Measurements from ENCODE around the gene MT1E.
"Not testable (repeated sequence)": the region's sequence is repeated elsewhere in the genome, so short reads cannot be mapped to it uniquely, and the experiment has no call there.

The MT1E gene

GRCh38 chr16:56615353-56615752 is 10.2 kb upstream of the MT1E start:
- no peaks in the 10 kb centered on the region for H3K36me3 ChIP-seq (ENCODE audit: control insufficient read depth, insufficient read depth, low read length)
- 100% methylated on average over 1 of the region's 3 CpGs for WGBS, 2 experiments (ENCODE audit: insufficient coverage in 2 of 2)
- peaks cover 11% of the 10 kb centered on the region for H3K4me1 ChIP-seq (ENCODE audit: control insufficient read depth, insufficient read depth, low read length, poor library complexity, severe bottlenecking)

GRCh38 chr16:56616608-56617211 is 8.9 kb upstream of the MT1E start:
- Histone ChIP-seq H3K9me3 (ENCODE audit: control insufficient read depth, low read length) (no peaks in the 10 kb centered on the region), H3K27ac (ENCODE audit: low read depth, low read length, severe bottlenecking) (no peak overlapping the region), H3K4me1 (ENCODE audit: control insufficient read depth, insufficient read depth, low read length, poor library complexity, severe bottlenecking) (peaks cover 6% of the 10 kb centered on the region), H3K36me3 (ENCODE audit: control insufficient read depth, insufficient read depth, low read length) (no peaks in the 10 kb centered on the region), H3K4me3 (ENCODE audit: extremely low read depth, insufficient read depth, low read length, poor library complexity, severe bottlenecking) (peak overlapping the region; percentile 22)
- 39 to 43% methylated on average over 17 to 18 of the region's 23 CpGs for WGBS, 2 experiments (ENCODE audit: insufficient coverage in 2 of 2)

More at GRCh38 chr16:56615353-56615752, 10.2 kb upstream of the MT1E start:
- no peak overlapping the region for H3K4me3 ChIP-seq (ENCODE audit: extremely low read depth, insufficient read depth, low read length, poor library complexity, severe bottlenecking)
- H3K9me3 ChIP-seq (ENCODE audit: control insufficient read depth, low read length), result no peaks in the 10 kb centered on the region
- no peak overlapping the region for H3K27ac ChIP-seq (ENCODE audit: low read depth, low read length, severe bottlenecking)

- Histone ChIP-seq H3K9me3 (ENCODE audit: control insufficient read depth, low read length) (no peaks in the 10 kb centered on the region), H3K4me1 (ENCODE audit: control insufficient read depth, insufficient read depth, low read length, poor library complexity, severe bottlenecking) (peaks cover 6% of the 10 kb centered on the region), H3K4me3 (ENCODE audit: extremely low read depth, insufficient read depth, low read length, poor library complexity, severe bottlenecking) (peak overlapping the region; percentile 22), H3K36me3 (ENCODE audit: control insufficient read depth, insufficient read depth, low read length) (no peaks in the 10 kb centered on the region), H3K27ac (ENCODE audit: low read depth, low read length, severe bottlenecking) (no peak overlapping the region)
- 11 to 13% methylated on average over 22 to 25 of the region's 41 CpGs for WGBS, 2 experiments (ENCODE audit: insufficient coverage in 2 of 2)
Measured at GRCh38 chr16:56617212-56618085, 8.1 kb upstream of the MT1E start.

GRCh38 chr16:56618138-56618537 is 7.4 kb upstream of the MT1E start:
- H3K9me3 ChIP-seq (ENCODE audit: control insufficient read depth, low read length), result no peaks in the 10 kb centered on the region
- H3K4me3 ChIP-seq (ENCODE audit: extremely low read depth, insufficient read depth, low read length, poor library complexity, severe bottlenecking), result no peak overlapping the region
- no peak overlapping the region for H3K27ac ChIP-seq (ENCODE audit: low read depth, low read length, severe bottlenecking)
- WGBS, 2 experiments (ENCODE audit: insufficient coverage in 2 of 2), result 41 to 50% methylated on average over 5 to 6 of the region's 6 CpGs
- peaks cover 6% of the 10 kb centered on the region for H3K4me1 ChIP-seq (ENCODE audit: control insufficient read depth, insufficient read depth, low read length, poor library complexity, severe bottlenecking)
- no peaks in the 10 kb centered on the region for H3K36me3 ChIP-seq (ENCODE audit: control insufficient read depth, insufficient read depth, low read length)

GRCh38 chr16:56620339-56620897 is 5.2 kb upstream of the MT1E start:
- 67 to 84% methylated on average over 4 to 6 of the region's 8 CpGs for WGBS, 2 experiments (ENCODE audit: insufficient coverage in 2 of 2)
- Histone ChIP-seq H3K4me1 (ENCODE audit: control insufficient read depth, insufficient read depth, low read length, poor library complexity, severe bottlenecking) (peaks cover 6% of the 10 kb centered on the region), H3K27ac (ENCODE audit: low read depth, low read length, severe bottlenecking) (no peak overlapping the region), H3K36me3 (ENCODE audit: control insufficient read depth, insufficient read depth, low read length) (no peaks in the 10 kb centered on the region), H3K4me3 (ENCODE audit: extremely low read depth, insufficient read depth, low read length, poor library complexity, severe bottlenecking) (no peak overlapping the region), H3K9me3 (ENCODE audit: control insufficient read depth, low read length) (no peaks in the 10 kb centered on the region)

GRCh38 chr16:56621665-56622445 is 3.7 kb upstream of the MT1E start:
- H3K36me3 ChIP-seq (ENCODE audit: control insufficient read depth, insufficient read depth, low read length); H3K4me1 ChIP-seq (ENCODE audit: control insufficient read depth, insufficient read depth, low read length, poor library complexity, severe bottlenecking); H3K4me3 ChIP-seq (ENCODE audit: extremely low read depth, insufficient read depth, low read length, poor library complexity, severe bottlenecking); H3K9me3 ChIP-seq (ENCODE audit: control insufficient read depth, low read length); H3K27ac ChIP-seq (ENCODE audit: low read depth, low read length, severe bottlenecking): not testable (repeated sequence)
- 49 to 58% methylated on average over 4 of the region's 4 CpGs for WGBS, 2 experiments (ENCODE audit: insufficient coverage in 2 of 2)

- 88 to 92% methylated on average over 4 to 5 of the region's 5 CpGs for WGBS, 2 experiments (ENCODE audit: insufficient coverage in 2 of 2)
- not testable (repeated sequence) for H3K27ac ChIP-seq (ENCODE audit: low read depth, low read length, severe bottlenecking); H3K9me3 ChIP-seq (ENCODE audit: control insufficient read depth, low read length); H3K4me3 ChIP-seq (ENCODE audit: extremely low read depth, insufficient read depth, low read length, poor library complexity, severe bottlenecking); H3K4me1 ChIP-seq (ENCODE audit: control insufficient read depth, insufficient read depth, low read length, poor library complexity, severe bottlenecking); H3K36me3 ChIP-seq (ENCODE audit: control insufficient read depth, insufficient read depth, low read length)
Measured at GRCh38 chr16:56623184-56623583, 2.4 kb upstream of the MT1E start.

- WGBS, 2 experiments (ENCODE audit: insufficient coverage in 2 of 2), result 50 to 83% methylated on average over 1 of the region's 2 CpGs
- H3K4me1 ChIP-seq (ENCODE audit: control insufficient read depth, insufficient read depth, low read length, poor library complexity, severe bottlenecking), result no peaks in the 10 kb centered on the region
- no peaks in the 10 kb centered on the region for H3K36me3 ChIP-seq (ENCODE audit: control insufficient read depth, insufficient read depth, low read length)
- H3K9me3 ChIP-seq (ENCODE audit: control insufficient read depth, low read length), result no peaks in the 10 kb centered on the region
- no peak overlapping the region for H3K27ac ChIP-seq (ENCODE audit: low read depth, low read length, severe bottlenecking)
- H3K4me3 ChIP-seq (ENCODE audit: extremely low read depth, insufficient read depth, low read length, poor library complexity, severe bottlenecking), result no peak overlapping the region
Measured at GRCh38 chr16:56623637-56624036, 1.9 kb upstream of the MT1E start.

GRCh38 chr16:56625943-56626654 is 518 bp downstream of the MT1E start:
- Histone ChIP-seq H3K36me3 (ENCODE audit: control insufficient read depth, insufficient read depth, low read length) (no peaks in the 10 kb centered on the region), H3K9me3 (ENCODE audit: control insufficient read depth, low read length) (no peaks in the 10 kb centered on the region), H3K4me3 (ENCODE audit: extremely low read depth, insufficient read depth, low read length, poor library complexity, severe bottlenecking) (no peak overlapping the region), H3K27ac (ENCODE audit: low read depth, low read length, severe bottlenecking) (no peak overlapping the region), H3K4me1 (ENCODE audit: control insufficient read depth, insufficient read depth, low read length, poor library complexity, severe bottlenecking) (no peaks in the 10 kb centered on the region)
- WGBS, 2 experiments (ENCODE audit: insufficient coverage in 2 of 2), result 28 to 41% methylated on average over 12 to 13 of the region's 16 CpGs

- 58 to 80% methylated on average over 2 to 4 of the region's 7 CpGs for WGBS, 2 experiments (ENCODE audit: insufficient coverage in 2 of 2)
- H3K36me3 ChIP-seq (ENCODE audit: control insufficient read depth, insufficient read depth, low read length), result no peaks in the 10 kb centered on the region
- H3K4me3 ChIP-seq (ENCODE audit: extremely low read depth, insufficient read depth, low read length, poor library complexity, severe bottlenecking), result no peak overlapping the region
Measured at GRCh38 chr16:56626685-56627084, 1.1 kb downstream of the MT1E start.

More at GRCh38 chr16:56626685-56627084, 1.1 kb downstream of the MT1E start:
- Histone ChIP-seq H3K4me1 (ENCODE audit: control insufficient read depth, insufficient read depth, low read length, poor library complexity, severe bottlenecking) (no peaks in the 10 kb centered on the region), H3K27ac (ENCODE audit: low read depth, low read length, severe bottlenecking) (peak overlapping the region; percentile 6), H3K9me3 (ENCODE audit: control insufficient read depth, low read length) (no peaks in the 10 kb centered on the region)
